SH-SY5Y (cell line): ENCODE results near the gene TENT4B.

ENCODE experiments used
- GATA2 ChIP-seq: IDR thresholded peaks from 2 replicates; pipeline ENCODE4 v1.6.1; 2011; ENCODE audit warnings: mild to moderate bottlenecking, low read depth, low read length
- GATA3 ChIP-seq: IDR thresholded peaks from 2 replicates; pipeline ENCODE4 v1.6.1; 2011; ENCODE audit warnings: low read depth, mild to moderate bottlenecking, low read length, moderate library complexity

The TENT4B gene

GRCh38 chr16:50152807-50153595 is at the start of gene TENT4B:
TENT4B (plus strand) TSS chr16:50153306; CDS start chr16:50153622, 316 bp downstream.
- TF ChIP-seq GATA3 (no peak), GATA2 (no peak)

- TF ChIP-seq GATA3 = no peak
- no peak for TF ChIP-seq GATA2
These were observed 49.3 kb upstream of the TENT4B start for GRCh38 chr16:50103764-50104163.

- no peak for TF ChIP-seq GATA2
- TF ChIP-seq GATA3 = no peak
These were observed 38.6 kb upstream of the TENT4B start for GRCh38 chr16:50114357-50115129.

- TF ChIP-seq GATA3 = no peak
- no peak for TF ChIP-seq GATA2
These were observed 32.4 kb upstream of the TENT4B start for GRCh38 chr16:50120711-50121110.

- TF ChIP-seq GATA3 (no peak), GATA2 (no peak)
These were observed 31.8 kb upstream of the TENT4B start for GRCh38 chr16:50121278-50121677.

GRCh38 chr16:50121721-50122445 is 31.2 kb upstream of the TENT4B start:
- TF ChIP-seq GATA2 (no peak), GATA3 (no peak)

GRCh38 chr16:50123417-50123816 is 29.7 kb upstream of the TENT4B start:
- TF ChIP-seq GATA2 (no peak), GATA3 (no peak)

GRCh38 chr16:50124769-50125168 is 28.3 kb upstream of the TENT4B start:
- TF ChIP-seq GATA2 (no peak), GATA3 (no peak)

GRCh38 chr16:50126183-50126582 is 26.9 kb upstream of the TENT4B start:
- TF ChIP-seq GATA3 (no peak), GATA2 (no peak)

GRCh38 chr16:50133214-50133613 is 19.9 kb upstream of the TENT4B start:
- no peak for TF ChIP-seq GATA2
- TF ChIP-seq GATA3 = no peak

- TF ChIP-seq GATA3 = no peak
- TF ChIP-seq GATA2 = no peak
These were observed 16.7 kb upstream of the TENT4B start for GRCh38 chr16:50136399-50136798.

- TF ChIP-seq GATA3 (no peak), GATA2 (no peak)
These were observed 15.8 kb upstream of the TENT4B start for GRCh38 chr16:50137268-50137667.

- TF ChIP-seq GATA2 = no peak
- no peak for TF ChIP-seq GATA3
These were observed 13.5 kb upstream of the TENT4B start for GRCh38 chr16:50139580-50139979.

- TF ChIP-seq GATA3 (no peak), GATA2 (no peak)
These were observed 8.9 kb upstream of the TENT4B start for GRCh38 chr16:50144211-50144610.
